Nephron (organoid): ENCODE measurements around the gene ADM5.

Experiments
- H3K27ac Mint-ChIP-seq, 3 experiments: 2 replicates each; pipeline ENCODE4 v1.8.0; 2020; ENCODE audit warnings: mixed read lengths in 3 of 3, mild to moderate bottlenecking in 2 of 3, moderate library complexity in 1 of 3
- H3K27me3 Mint-ChIP-seq: 2 replicates; pipeline ENCODE4 v1.8.0; 2021; ENCODE audit warnings: low read depth, mild to moderate bottlenecking, moderate library complexity, mixed read lengths
- H3K36me3 Mint-ChIP-seq: 2 replicates; pipeline ENCODE4 v1.8.0; 2020; ENCODE audit warnings: low read depth, mixed read lengths
- H3K4me1 Mint-ChIP-seq: 2 replicates; pipeline ENCODE4 v1.8.0; 2020; ENCODE audit warnings: mixed read lengths
- H3K4me3 Mint-ChIP-seq, 3 experiments: 2 replicates each; pipeline ENCODE4 v1.8.0; 2020; ENCODE audit warnings: mild to moderate bottlenecking in 3 of 3, mixed read lengths in 3 of 3, moderate library complexity in 2 of 3
- H3K9me3 Mint-ChIP-seq: 2 replicates; pipeline ENCODE4 v1.8.0; 2020; ENCODE audit warnings: mixed read lengths
- CTCF ChIP-seq, 3 experiments: fragments of 200-600 bp; sonication (generic); IDR thresholded peaks; one replicate each; pipeline ENCODE4 v1.5.0; 2021; ENCODE audit warnings: antibody characterized with exemption in 3 of 3; ENCODE audit not compliant: unreplicated experiment in 3 of 3

ADM5 gene

GRCh38 chr19:49739098-49739497 lies 49.7 kb downstream of the ADM5 start:
- Mint-ChIP-seq H3K4me1 (no peaks in the 10 kb centered on the region), H3K36me3 (no peaks in the 10 kb centered on the region), H3K9me3 (no peaks in the 10 kb centered on the region), H3K27ac (no peak overlapping the region), H3K27me3 (no peaks in the 10 kb centered on the region), H3K4me3 (no peak overlapping the region)
- TF ChIP-seq CTCF (IDR thresholded peaks at IDR 0.05; ENCODE audit: unreplicated experiment in 3 of 3) = no peak

GRCh38 chr19:49739933-49740332 lies 50.5 kb downstream of the ADM5 start:
- Mint-ChIP-seq H3K27ac (no peak overlapping the region), H3K36me3 (no peaks in the 10 kb centered on the region), H3K9me3 (no peaks in the 10 kb centered on the region), H3K27me3 (no peaks in the 10 kb centered on the region), H3K4me3 (no peak overlapping the region), H3K4me1 (no peaks in the 10 kb centered on the region)
- TF ChIP-seq CTCF (IDR thresholded peaks at IDR 0.05; ENCODE audit: unreplicated experiment in 3 of 3) = no peak
